ENCODE results near the gene EMC6. TPM values are rescaled to one million over a fixed set of nuclear protein-coding genes. Genes with fewer than 3 reads are reported as not detected.
A peak's percentile ranks its signal among the peaks of the same experiment; 100 is the strongest.

EMC6 gene
- total RNA-seq, 4 donors from 2014 or later, result 5.6 to 19.3 (median 10.6) TPM

DNA sequence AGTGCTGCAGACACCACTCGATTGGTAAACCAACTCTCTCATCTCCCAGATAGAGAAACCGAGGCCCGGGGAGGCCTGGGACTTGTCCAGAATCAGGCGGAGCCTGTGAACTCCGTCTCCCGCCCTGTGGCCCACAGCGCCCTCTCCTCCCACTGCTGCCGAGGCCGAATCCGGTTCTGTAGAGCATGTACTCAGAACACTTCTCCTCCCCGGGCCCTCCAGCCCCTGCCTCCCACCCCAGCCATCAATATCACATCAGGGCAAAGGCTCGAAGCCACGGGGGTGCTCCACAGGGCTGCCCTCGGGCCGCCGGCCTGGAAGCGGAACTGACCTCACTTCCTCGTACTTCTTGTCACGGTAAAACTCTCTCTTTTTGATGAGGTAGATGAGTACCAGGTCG is 13.0 kb downstream of the EMC6 start:
- DNase-seq (ENCODE audit: low spot score in 2 of 2), result no peak
- TF ChIP-seq POLR2A (IDR thresholded peaks at IDR 0.05) (no peak), CTCF (IDR thresholded peaks at IDR 0.05) (no peak)
- intact Hi-C loops (cut with DNase I; ENCODE audit: low total_unique reads), result no loop called here
- no peak overlapping the region for H3K4me3 ChIP-seq (ENCODE audit: low read depth, poor library complexity, severe bottlenecking)
- 74 to 79% methylated on average over 20 of the region's 20 CpGs for WGBS, 2 donors

DNA sequence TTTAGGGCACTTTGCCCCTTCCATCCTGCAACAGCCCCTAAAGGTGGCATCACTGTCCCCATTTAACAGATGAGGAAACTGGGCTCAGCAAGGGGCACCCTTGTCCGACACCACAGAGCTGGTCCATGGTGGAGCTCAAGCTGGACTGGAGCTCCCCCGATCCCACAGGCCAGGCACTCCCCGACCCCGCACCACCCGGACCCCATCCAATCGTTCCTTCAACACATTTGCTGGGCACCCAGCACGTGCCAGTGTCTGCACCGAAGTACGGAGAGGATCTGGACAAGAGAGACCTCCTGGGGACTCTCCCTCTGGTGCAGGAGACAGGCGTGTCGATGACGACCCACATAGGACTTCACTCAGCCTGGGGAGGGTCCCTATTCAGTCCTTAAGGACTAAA is 13.4 kb downstream of the EMC6 start:
- H3K4me3 ChIP-seq (ENCODE audit: low read depth, poor library complexity, severe bottlenecking), result no peak overlapping the region
- WGBS, 2 donors, result 87 to 88% methylated on average over 12 of the region's 12 CpGs
- TF ChIP-seq POLR2A (IDR thresholded peaks at IDR 0.05) (no peak), CTCF (IDR thresholded peaks at IDR 0.05) (no peak)
- intact Hi-C loops (cut with DNase I; ENCODE audit: low total_unique reads), result no loop called here
- no peak for DNase-seq (ENCODE audit: low spot score in 2 of 2)

- intact Hi-C loops (cut with DNase I; ENCODE audit: low total_unique reads), result no loop called here
- no peak overlapping the region for H3K4me3 ChIP-seq (ENCODE audit: low read depth, poor library complexity, severe bottlenecking)
- DNase-seq (ENCODE audit: low spot score in 2 of 2), result no peak
- 34 to 43% methylated on average over 10 of the region's 10 CpGs for WGBS, 2 donors
- no peak for TF ChIP-seq POLR2A (IDR thresholded peaks at IDR 0.05)
- TF ChIP-seq CTCF (IDR thresholded peaks at IDR 0.05), result peak in 1 of 3 donors; percentile 27
Measured at GRCh38 chr17:3683054-3683511, 14.5 kb downstream of the EMC6 start.

- 17 to 21% methylated on average over 13 of the region's 13 CpGs for WGBS, 2 donors
Measured at GRCh38 chr17:3685174-3685573, 16.6 kb downstream of the EMC6 start.

GRCh38 chr17:3688027-3688553 is 19.5 kb downstream of the EMC6 start:
- intact Hi-C loops (cut with DNase I; ENCODE audit: low total_unique reads), result no loop called here
- H3K4me3 ChIP-seq (ENCODE audit: low read depth, poor library complexity, severe bottlenecking), result no peak overlapping the region
- no peak for TF ChIP-seq CTCF (IDR thresholded peaks at IDR 0.05)
- TF ChIP-seq POLR2A (IDR thresholded peaks at IDR 0.05), result no peak
- no peak for DNase-seq (ENCODE audit: low spot score in 2 of 2)
- WGBS, 2 donors, result 32 to 39% methylated on average over 16 to 18 of the region's 19 CpGs

More at GRCh38 chr17:3685174-3685573, 16.6 kb downstream of the EMC6 start:
- intact Hi-C loops (cut with DNase I; ENCODE audit: low total_unique reads), result no loop called here
- TF ChIP-seq POLR2A (IDR thresholded peaks at IDR 0.05) (no peak), CTCF (IDR thresholded peaks at IDR 0.05) (no peak)
- no peak overlapping the region for H3K4me3 ChIP-seq (ENCODE audit: low read depth, poor library complexity, severe bottlenecking)
- DNase-seq (ENCODE audit: low spot score in 2 of 2), result no peak

DNA sequence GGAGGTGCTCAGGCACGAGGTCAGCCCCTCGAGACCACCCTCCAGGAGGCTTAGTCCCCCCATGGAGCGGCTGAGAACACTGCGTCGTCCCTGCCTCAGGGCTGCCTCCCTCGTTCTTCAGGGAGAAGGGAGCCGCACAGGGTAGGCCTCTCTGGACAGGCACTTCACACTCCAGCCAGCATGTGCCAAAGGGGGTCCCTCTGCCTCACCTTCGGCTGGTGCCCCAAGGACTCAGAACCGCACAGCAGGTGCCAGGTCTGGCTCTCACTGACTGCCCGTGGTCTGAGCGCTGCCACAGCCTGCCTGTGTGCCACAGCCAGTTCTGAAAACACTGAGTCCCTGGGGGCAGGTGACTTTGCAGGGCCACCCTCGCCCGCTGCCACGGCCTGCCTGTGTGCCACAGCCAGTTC is 20.2 kb downstream of the EMC6 start:
- H3K4me3 ChIP-seq (ENCODE audit: low read depth, poor library complexity, severe bottlenecking), result no peak overlapping the region
- TF ChIP-seq CTCF (IDR thresholded peaks at IDR 0.05) (no peak), POLR2A (IDR thresholded peaks at IDR 0.05) (no peak)
- WGBS, 2 donors, result 80 to 87% methylated on average over 9 of the region's 14 CpGs
- no peak for DNase-seq (ENCODE audit: low spot score in 2 of 2)
- intact Hi-C loops (cut with DNase I; ENCODE audit: low total_unique reads), result no loop called here
